ENCODE results near the gene SLC35F1.

The SLC35F1 gene

DNA sequence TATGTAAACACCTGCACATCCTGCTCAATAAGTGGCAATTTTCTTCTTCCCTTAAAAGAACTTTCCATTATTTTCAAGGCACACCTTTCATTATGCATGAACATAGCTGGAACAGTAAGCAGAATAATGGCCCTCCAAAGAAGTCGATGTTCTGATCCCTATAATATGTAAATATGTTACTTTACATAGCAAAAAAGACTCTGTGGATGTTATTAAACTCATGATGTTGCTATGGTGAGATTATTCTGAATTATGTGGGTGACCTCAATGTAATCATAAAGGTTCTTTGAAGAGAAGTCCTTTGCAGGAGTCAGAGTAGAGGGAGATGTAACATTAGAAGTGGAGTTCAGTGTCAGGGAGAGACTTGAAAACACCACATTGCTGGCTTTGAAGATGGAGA lies 341.1 kb downstream of the SLC35F1 start:
- no peak for TF ChIP-seq CTCF (IDR thresholded peaks at IDR 0.05; ENCODE audit: borderline replicate concordance, insufficient read depth, low read depth, low read length)
- no peak overlapping the region for H3K4me3 ChIP-seq (ENCODE audit: low read depth, low read length)

- TF ChIP-seq CTCF (IDR thresholded peaks at IDR 0.05; ENCODE audit: borderline replicate concordance, insufficient read depth, low read depth, low read length): no peak
- H3K4me3 ChIP-seq (ENCODE audit: low read depth, low read length): no peak overlapping the region
Observed at GRCh38 chr6:118249680-118250079, 342.6 kb downstream of the SLC35F1 start.

DNA sequence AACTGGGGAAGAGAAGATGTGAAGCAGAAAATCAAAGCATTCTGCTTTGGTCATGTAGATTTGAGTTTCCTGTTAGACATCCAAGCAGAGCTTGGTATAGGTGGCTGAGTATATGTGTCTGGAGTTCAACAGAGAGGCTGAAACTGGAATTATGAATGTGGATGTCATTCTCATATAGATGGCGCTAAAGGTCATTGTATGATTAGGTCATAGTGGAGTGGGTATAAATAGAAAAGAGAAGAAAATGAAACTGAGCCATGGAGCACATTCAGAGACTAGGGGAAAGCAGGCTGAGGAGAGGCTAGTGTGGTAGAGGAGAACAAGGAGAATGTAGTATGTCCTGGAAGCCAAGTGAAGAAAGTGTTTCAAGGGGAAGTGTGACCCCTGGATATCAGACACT lies 345.4 kb downstream of the SLC35F1 start:
- TF ChIP-seq CTCF (IDR thresholded peaks at IDR 0.05; ENCODE audit: borderline replicate concordance, insufficient read depth, low read depth, low read length): 0 out of 2 replicates have a peak, but pooled peaks have one; percentile 5
- H3K4me3 ChIP-seq (ENCODE audit: low read depth, low read length): no peak overlapping the region

DNA sequence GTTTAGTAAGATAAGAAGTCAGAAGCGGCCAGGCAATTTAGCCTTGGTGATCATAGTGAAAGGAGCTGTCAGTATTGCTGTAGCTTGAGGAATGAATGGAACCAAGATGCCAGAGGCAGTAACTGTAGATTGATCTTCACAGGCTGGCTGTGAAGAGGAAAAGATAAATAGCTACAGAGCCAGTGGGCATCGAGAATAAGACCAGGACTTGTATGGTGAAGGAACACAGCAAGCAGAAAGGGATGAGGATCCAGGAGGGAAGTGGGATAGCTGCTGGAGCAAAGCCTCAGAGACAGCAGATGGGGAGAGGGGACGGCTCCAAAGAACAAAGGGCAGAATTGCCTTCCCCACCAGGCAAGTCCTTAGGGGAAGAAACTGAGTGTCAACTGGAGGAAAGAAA lies 346.7 kb downstream of the SLC35F1 start:
- no peak for TF ChIP-seq CTCF (IDR thresholded peaks at IDR 0.05; ENCODE audit: borderline replicate concordance, insufficient read depth, low read depth, low read length)
- H3K4me3 ChIP-seq (ENCODE audit: low read depth, low read length): no peak overlapping the region

GRCh38 chr6:118260833-118261232 lies 353.8 kb downstream of the SLC35F1 start:
- TF ChIP-seq CTCF (IDR thresholded peaks at IDR 0.05; ENCODE audit: borderline replicate concordance, insufficient read depth, low read depth, low read length): no peak
- H3K4me3 ChIP-seq (ENCODE audit: low read depth, low read length): no peak overlapping the region

GRCh38 chr6:118263921-118264486 lies 356.9 kb downstream of the SLC35F1 start:
- H3K4me3 ChIP-seq (ENCODE audit: low read depth, low read length): no peak overlapping the region

More at GRCh38 chr6:118263921-118264486, 356.9 kb downstream of the SLC35F1 start:
- TF ChIP-seq CTCF (IDR thresholded peaks at IDR 0.05; ENCODE audit: borderline replicate concordance, insufficient read depth, low read depth, low read length): peak; percentile 4; the same call in 1 of the 2 replicates

Measured in GM12875 (cell line).